Lung microvascular endothelial cell (primary cell): ENCODE data around the gene SYT7. TPM values are rescaled to one million over a fixed set of nuclear protein-coding genes. Genes with fewer than 3 reads are reported as not detected.
A peak's percentile ranks its signal among the peaks of the same experiment; 100 is the strongest.

ENCODE experiments used
- DNase-seq, 2 donors: peaks; one replicate each; pipeline versions ENCODE4 v3.0.0 to v3.0.0-alpha.2; 2010; ENCODE audit warnings: low read depth in 2 of 2
- total RNA-seq: library from RNA; depleted of rRNA; stranded (reverse); fragments of >200 nt; gene quantifications from 2 replicates; pipeline ENCODE4 v1.2.1, GENCODE V29; 2014

SYT7 gene
- total RNA-seq, 1 donor from 2014 or later = 0.20 TPM

DNA sequence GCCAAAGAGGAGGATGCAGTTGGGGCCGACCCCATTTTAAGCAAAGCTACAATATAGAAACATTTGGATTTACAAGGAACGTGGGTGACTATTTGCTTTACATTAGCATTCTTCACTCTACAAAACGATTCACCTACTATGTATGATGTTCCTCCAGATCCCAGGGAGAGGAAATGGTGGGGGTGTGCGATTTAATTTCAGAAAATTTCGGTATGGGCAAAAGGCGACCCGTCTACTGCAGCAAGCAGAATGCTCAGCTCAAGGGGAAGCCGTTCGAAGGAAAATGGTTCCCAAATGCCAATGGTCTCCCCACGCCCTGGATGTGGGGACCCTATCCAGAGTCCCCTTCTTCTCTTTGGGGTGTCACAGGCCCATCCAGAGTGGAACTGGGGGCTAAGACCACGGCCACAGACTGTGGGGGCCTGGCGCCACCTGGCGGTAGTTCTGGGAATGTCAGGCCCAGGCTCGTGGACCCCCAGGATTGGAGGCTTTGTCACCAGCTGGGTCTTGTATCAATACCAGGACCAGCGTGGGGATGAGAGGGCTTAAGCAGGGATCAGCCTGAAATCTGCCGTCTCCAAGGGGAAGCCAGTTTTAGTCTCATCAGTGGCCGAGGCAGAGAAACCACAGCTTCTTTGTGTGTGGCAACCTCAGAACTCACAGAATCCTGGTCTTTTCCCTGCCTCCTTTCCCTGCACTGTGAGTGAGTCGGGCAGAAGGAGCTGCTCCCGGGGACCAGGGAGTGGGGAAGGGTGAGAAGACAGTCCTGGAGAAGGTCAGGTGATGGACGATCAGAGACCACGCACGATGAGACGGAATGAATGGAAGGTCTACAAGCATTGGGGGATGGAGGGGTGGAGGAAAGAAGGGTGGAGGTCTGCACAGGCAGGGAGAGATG is 64.0 kb downstream of the SYT7 start:
- DNase-seq = peak in 1 of 2 donors; percentile 37

DNA sequence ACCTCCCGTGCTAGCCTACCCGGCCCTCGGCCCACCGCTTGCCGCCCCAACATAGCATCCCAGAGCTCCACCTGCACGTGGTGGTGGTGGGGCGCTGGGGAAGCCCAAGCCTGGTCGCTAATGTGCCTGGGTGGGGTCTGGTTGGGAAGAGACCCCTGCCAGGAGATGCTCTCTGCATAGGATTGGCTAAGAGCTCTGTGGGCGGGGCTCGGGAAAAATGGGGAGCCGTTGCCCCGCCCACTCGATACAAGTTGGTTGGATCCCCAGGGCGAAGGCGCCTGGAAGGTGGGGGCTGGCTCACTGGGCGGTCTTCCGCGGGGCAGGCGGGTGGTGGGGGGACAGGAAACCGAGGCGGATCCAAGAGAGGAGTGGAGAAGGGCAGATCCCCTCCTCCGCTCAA is 64.7 kb downstream of the SYT7 start:
- no peak for DNase-seq

DNA sequence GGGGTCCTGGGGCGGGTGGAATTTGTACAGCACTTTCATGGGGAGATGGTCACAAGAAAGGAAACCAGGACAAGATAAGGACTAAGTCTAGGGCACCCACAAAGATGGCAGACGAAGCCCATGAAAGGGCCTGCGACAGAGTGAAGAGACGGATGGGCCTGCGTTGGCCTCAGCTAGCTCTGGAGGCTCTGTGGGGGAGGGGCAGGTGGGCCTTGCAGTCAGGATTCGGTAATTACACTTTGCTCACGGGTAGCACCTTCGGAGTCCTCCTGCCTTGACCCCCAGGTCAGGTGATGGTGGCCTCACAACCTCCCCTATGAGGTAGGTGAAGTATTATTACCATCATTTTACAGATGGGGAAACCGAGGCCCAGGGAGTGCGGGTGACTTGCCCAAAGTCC is 65.2 kb downstream of the SYT7 start:
- DNase-seq = no peak

DNA sequence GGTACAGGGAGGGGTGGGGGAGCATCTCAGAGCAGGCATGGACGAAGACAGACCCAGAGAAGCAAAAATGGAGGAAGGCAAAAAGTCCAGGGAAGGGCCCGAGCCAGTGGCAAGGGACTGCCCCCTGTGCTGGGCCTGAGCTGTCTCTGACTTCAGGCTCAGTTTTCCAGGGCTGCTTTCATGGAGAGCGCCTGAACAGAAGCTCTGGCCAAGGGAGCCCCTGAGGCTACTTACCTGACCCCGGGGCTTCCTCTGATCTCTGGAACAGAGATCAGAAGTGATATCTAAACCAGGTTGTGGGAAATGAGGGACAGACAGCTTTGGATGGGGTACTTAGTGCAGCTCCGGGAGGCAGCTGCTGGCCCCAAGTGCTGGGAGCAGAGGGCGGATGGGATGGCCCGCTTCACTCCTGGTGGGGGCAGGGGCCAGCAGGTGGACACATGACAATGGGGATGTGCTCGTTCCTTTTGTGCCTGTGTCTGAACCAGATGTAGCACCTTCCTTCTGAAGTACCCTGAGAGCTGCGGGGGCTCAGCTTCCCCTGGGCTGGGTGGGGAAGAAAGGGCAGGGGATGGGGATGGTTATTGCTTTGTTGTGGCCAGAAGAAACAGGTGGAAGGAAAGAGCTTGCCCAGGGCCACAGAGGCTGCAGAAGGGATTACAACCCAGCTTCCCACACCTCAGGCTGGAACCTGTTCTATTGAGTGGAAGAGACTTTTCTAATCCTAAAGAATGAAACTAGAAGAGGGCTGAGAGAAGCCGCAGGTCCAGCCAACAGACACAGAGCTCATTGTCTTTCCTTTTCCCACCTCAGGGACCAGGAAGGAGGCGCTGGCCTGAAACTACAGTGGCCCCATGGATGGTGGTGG is 66.6 kb downstream of the SYT7 start:
- DNase-seq = no peak

- DNase-seq = no peak
Measured at GRCh38 chr11:61513143-61513765, 67.6 kb downstream of the SYT7 start.

GRCh38 chr11:61512435-61512834 is 68.4 kb downstream of the SYT7 start:
- DNase-seq = no peak

DNA sequence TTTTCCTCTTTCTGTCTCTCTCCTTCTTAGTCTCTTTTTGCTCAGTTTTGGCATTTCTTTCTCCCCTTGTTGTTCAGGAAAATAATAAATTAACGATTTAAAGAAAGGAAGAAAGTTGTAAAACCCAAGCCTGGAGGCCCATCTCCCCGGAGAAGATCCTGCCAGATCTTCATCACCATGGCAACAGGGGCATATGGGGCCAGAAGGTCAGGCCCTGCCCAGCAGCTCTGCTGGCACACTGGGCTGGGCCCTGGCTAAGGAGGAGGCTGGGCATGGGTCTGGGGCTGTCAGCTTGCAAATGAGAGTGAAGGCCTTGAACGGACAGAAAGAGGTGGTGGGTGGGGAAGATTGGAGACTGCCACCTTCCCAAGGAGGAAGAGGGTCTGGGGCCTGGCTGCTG is 69.5 kb downstream of the SYT7 start:
- no peak for DNase-seq

- DNase-seq = no peak
Measured at GRCh38 chr11:61510974-61511373, 69.9 kb downstream of the SYT7 start.

GRCh38 chr11:61510166-61510919 is 70.5 kb downstream of the SYT7 start:
- DNase-seq = no peak

DNA sequence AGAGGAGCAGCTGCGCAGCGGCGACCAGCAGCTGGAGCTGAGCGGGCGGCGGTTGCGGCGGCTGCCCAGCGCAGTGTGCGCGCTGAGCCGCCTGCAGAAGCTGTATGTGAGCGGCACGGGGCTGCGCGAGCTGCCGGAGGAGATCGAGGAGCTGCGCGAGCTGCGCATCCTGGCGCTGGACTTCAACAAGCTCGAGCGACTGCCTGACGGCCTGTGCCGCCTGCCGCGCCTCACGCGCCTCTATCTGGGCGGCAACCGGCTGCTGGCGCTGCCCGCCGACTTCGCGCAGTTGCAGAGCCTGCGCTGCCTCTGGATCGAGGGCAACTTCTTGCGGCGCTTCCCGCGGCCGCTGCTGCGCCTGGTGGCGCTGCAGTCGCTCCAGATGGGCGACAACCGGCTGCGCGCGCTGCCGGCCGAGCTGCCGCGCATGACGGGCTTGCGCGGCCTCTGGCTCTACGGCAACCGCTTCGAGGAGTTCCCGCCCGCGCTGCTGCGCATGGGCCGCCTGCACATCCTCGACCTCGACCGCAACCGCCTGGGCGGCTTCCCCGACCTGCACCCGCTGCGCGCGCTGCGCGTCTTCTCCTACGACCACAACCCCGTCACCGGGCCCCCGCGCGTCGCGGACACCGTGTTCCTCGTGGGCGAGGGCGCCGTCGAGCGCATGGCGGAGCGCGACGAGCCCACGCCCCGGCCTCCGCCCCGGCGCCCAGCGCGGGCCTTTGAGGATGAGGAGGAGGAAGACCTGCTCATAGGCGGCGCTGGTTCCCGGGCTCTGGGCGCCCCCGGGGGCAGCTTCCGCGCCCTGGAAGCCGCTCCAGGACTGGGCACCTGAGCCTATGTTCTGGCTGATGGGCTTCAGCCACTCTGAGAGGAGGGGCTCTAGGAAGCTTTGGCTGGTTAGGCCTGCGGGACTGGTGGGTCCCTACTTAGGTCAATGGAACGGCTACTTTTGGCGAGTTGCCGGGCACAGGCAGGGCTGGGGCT is 71.5 kb downstream of the SYT7 start:
- peak; percentile 75 to 83 for DNase-seq

DNA sequence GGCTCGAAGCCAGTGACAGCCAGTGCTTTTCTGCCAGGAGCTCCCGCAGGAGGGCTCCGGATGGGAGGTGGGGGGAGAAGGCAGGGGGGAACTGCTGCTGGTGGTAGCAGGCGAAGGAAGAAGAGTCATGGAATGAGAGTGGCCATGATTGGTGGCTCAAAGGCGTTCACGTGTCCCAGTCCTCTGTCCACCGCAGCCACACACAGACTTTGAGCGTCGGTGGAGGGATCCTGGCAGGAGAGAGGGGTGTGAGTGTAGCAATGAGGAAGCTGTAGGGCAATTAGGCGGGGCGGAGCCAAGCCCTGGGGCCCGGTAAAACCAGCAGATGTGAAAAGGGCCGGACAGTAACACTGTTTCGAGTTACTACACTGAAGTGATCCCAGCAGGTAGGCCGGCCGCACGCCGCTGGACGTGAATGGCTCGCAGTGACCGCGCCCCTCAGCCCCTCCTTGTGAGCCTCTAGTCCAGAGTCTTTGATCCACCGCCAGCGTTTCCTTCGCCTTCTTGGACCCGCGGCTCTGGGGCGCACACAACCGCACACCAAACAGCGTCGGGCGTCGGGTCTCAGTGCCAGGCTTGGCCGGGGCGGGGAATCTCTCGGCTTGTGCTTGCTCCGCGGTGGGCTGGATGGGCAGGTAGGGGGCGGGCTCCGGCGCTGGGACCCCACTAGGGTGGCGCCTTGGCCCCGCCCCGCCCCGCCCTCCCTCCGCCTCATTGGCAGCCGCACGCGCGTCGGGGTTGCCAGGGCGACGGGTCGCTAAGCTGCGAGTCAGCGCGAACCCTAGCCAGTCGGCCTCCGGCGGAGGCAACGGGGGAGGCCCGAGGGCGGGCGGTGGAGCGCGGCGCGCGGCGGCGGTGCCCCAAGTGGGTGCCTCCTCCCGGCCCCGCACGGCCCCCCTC is 72.7 kb downstream of the SYT7 start, which contains the start of gene LRRC10B:
Gene LRRC10B (plus strand): TSS at position 788 of the 900 bp plus-strand sequence. CDS start 250 bp downstream, outside the sequence.
- DNase-seq = no peak

GRCh38 chr11:61507012-61507768 is 73.7 kb downstream of the SYT7 start:
- no peak for DNase-seq

GRCh38 chr11:61505640-61506155 is 75.2 kb downstream of the SYT7 start:
- DNase-seq = no peak

DNA sequence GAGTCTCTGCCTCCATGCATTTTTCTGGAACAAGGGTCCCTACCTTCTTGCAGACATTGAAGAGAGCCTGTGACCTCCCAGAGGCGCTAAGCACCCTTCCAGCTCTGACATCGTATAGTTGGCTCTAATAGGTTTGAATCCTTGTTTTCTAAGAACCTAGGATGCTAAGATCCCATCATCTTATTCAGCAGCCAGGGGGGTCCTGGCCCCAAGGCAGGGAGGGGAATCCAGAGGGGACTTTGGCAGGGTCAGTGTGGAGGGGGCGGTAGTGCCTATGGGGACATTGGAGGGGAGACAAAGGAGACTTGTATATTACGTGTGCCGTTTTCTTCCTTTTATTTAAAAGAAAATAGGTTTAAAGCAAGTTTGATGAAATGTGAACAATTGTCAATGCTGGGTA is 75.8 kb downstream of the SYT7 start:
- DNase-seq = no peak

DNA sequence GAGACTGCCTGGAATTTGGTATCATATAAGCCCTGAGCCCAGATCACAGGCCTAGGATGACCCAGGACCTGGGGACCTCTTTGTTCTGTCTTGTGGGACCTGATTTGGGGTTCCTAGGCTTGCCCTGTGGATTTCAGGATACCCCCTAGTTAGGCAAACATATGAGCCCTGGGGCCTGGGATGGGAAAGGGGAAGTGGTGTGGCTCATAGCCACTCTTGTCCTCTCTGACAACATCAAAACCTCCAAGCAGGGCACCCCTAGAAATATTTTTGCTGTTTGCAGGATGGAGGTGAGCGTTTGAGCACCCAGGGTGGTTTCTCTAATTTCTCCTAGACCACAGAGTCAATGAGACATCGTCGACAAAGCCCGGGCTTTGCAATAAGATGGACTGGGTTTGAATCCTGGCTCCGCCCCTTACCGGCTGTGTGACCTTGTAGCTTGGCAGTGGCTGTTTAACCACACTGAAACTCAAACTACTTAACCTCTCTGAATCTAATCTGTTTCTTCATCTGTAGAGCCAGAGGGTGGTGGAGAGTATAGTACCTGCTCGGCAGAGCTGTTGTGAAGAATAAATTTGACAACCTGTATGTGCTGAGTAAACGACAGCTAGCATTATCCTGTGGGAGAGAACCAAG is 77.6 kb downstream of the SYT7 start:
- no peak for DNase-seq

DNA sequence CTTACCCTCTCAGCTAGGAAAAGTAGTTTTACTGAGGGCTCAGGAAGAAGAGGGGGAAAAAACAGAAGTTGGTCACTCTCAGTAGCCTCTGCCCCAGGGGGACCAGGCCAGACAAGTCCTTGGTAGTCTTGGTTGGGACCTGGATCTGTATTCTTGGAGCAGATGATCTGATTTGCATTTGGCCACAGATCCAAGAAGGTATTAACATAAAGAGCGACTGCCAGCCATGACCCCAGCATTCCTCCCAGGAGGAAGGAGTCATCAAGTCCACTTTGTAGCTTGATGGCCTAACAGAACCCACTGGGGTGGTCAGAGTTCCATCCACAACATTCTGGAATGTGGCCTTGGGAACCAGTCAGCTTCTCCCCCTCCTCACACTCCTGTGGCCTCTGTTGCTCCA is 78.4 kb downstream of the SYT7 start:
- no peak for DNase-seq

DNA sequence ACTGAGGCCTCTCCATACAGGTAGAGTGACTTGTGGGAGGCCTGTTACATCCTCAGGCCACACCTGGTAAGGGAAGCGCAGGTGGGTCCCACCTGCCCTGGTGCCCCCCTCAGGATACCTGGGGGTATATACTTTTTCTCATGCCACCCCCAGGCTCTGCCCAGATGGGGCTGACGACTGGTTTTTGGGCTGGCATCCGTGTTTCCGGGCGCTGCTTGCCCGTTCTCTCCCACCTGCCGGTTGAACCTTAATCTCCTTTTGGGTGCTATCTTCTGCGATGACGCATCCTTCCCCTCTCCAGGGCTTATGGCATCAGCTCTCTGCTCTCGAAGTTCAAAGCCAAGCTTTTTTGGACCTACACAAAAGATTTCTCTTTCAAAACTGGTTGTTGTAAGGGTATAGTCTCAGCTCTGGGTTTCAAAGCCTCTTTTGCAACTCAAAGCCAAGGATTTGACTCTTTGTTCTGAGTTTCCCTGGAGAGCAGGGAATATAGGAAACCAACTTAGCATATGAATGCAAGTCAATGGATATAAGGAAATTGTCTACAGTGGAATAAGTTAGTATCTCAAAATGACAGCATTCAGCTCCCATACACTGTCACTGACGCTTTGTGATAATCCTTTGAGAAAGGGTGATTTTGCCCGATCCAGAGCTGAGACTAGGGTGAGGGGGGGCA is 80.9 kb downstream of the SYT7 start:
- no peak for DNase-seq
